ENCODE data around the gene ZKSCAN5. TPM values are rescaled to one million over a fixed set of nuclear protein-coding genes. Genes with fewer than 3 reads are reported as not detected.
"Not testable (repeated sequence)": the region's sequence is repeated elsewhere in the genome, so short reads cannot be mapped to it uniquely, and the experiment has no call there.

ZKSCAN5 gene
- total RNA-seq, 1 experiment from 2014 or later = 19.5 TPM

DNA sequence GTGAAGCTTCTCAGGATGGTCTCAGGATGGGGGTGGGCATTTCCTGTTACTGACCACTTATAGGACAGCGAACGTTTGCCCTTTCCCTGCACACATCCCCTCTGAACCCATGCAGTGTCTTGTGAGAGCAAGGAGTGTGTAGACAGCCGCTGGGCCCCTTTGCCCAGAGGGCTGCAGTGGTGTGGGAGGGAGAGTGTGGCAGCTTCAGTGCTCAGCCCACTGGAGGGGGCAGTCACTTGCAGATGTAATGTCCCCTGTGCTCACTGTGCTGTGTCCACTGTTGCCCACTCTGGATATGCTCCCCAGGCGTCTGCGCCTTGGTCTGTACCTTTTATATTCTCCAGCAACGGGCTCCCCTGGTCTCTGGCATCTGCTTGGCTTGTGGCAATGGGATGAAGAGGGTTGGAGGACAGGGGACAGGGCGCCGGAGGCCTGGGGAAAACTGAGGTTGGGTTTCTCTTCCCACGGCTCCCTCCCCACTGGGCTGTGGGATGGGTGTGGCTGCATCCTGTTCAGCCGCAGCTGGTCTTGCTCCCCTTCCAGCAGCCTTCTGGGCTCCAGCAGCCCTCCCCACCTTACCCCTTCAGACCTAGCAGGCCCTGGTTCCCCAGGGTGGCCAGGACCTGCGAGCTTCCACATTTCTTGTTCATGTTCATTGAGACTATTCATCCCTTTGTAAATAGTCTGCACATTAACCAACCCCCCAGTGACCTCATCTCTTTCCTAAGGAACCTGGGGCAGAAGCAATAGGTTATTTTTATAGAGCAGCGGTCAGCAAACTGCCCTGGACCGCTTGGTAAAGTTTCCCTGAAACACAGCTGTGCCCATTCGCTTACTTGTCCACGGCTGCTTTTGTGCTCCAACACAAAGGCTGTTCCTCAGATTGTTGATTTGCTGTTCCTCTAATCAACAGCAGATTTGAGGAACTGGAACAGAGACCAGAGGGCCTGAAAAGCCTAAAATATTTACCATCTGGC lies 25.7 kb upstream of the ZKSCAN5 start:
- Histone ChIP-seq H3K9me3 (replicated peaks) (no peaks in the 10 kb centered on the region), H3K4me1 (no peaks in the 10 kb centered on the region), H3K27me3 (no peaks in the 10 kb centered on the region), H3K4me3 (no peak overlapping the region), H3K27ac (no peak overlapping the region), H3K36me3 (peaks cover 42% of the 10 kb centered on the region)
- DNase-seq = no peak

- Histone ChIP-seq H3K4me1 (no peaks in the 10 kb centered on the region; the same call in 1 of the 2 replicates), H3K36me3 (peaks cover 45% of the 10 kb centered on the region), H3K4me3 (no peak overlapping the region), H3K27me3 (no peaks in the 10 kb centered on the region), H3K27ac (no peak overlapping the region), H3K9me3 (replicated peaks) (no peaks in the 10 kb centered on the region)
- DNase-seq = peak in 1 of 2 experiments; percentile 42
These were observed 19.4 kb upstream of the ZKSCAN5 start for GRCh38 chr7:99485094-99485493.

DNA sequence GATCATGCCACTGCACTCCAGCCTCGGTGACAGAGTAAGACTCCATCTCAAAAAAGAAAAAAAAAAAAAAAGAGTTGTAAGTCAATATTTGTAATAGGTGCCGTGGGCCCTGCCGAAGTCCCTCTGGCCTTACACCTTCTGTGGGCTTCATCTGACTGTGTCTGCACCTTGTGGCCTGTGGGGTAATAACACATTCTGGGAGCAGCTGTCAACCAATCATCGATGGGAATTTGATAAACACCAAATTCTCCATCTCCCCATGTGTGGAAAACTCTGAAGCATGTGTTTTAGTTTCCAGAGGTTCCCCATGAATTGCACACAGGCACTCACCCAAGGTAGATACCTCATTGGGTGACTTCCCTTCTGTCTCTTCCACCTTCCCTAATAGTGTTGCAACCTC lies 15.2 kb upstream of the ZKSCAN5 start:
- H3K27me3 ChIP-seq = no peaks in the 10 kb centered on the region
- H3K4me1 ChIP-seq = no peaks in the 10 kb centered on the region; the same call in 1 of the 2 replicates
- DNase-seq = no peak
- H3K4me3 ChIP-seq = no peak overlapping the region
- no peak overlapping the region for H3K27ac ChIP-seq
- no peaks in the 10 kb centered on the region; the same call in 1 of the 2 replicates for H3K9me3 ChIP-seq (replicated peaks)
- peaks cover 27% of the 10 kb centered on the region for H3K36me3 ChIP-seq

DNA sequence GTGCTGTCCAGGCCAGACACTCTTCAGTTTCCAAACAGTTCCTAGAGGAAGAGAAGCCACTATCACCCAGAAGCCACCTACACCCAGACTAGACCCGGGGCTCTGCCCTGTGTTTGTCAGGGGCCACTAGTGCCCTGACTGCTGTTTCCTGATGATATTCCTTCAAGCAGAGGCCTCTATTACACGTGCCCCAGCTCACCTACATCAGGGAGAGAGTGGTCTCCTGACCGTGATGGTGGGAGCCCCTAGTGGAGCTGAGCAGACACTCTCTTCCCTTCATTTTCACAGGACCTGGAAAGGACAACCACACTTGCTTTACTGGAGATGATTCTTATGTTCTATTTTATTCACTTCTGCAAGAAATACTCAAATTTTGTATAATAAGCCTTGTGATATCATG lies 13.6 kb upstream of the ZKSCAN5 start:
- Histone ChIP-seq H3K4me3 (no peak overlapping the region), H3K27me3 (no peaks in the 10 kb centered on the region), H3K27ac (no peak overlapping the region), H3K9me3 (replicated peaks) (no peaks in the 10 kb centered on the region; the same call in 1 of the 2 replicates), H3K36me3 (peaks cover 30% of the 10 kb centered on the region), H3K4me1 (no peaks in the 10 kb centered on the region)
- no peak for DNase-seq

DNA sequence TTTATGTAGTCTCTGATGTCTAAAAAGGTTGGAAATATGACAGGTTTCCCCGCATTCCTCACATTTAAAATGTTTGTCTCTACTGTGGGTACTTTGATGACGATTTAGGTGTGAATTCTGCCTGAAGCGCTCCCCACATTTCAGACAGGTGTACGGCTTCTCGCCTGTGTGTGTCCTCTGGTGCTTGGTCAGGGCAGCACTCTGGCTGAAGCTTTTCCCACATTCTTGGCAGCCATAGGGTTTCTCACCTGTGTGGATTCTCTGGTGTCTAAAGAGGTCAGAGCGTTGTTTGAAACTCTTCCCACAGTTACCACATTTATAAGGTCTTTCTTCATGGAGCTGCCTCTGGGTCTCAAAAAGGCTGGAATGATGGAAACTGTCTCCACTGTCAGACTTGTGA lies 10.6 kb upstream of the ZKSCAN5 start:
- Histone ChIP-seq H3K36me3 (peaks cover 35% of the 10 kb centered on the region), H3K27me3 (no peaks in the 10 kb centered on the region)

GRCh38 chr7:99497766-99498545 lies 6.5 kb upstream of the ZKSCAN5 start:
- H3K4me1 ChIP-seq = 0 out of 2 replicates have a peak, but pooled peaks cover 3% of the 10 kb centered on the region
- no peak overlapping the region for H3K27ac ChIP-seq
- H3K27me3 ChIP-seq = no peaks in the 10 kb centered on the region
- no peak for DNase-seq
- no peaks in the 10 kb centered on the region; the same call in 1 of the 2 replicates for H3K9me3 ChIP-seq (replicated peaks)
- H3K36me3 ChIP-seq = peaks cover 32% of the 10 kb centered on the region
- peak overlapping the region; percentile 83; the same call in 1 of the 2 replicates for H3K4me3 ChIP-seq

More for the DNA sequence above, 10.6 kb upstream of the ZKSCAN5 start:
- Histone ChIP-seq H3K27ac (no peak overlapping the region), H3K4me1 (0 out of 2 replicates have a peak, but pooled peaks cover 3% of the 10 kb centered on the region), H3K4me3 (no peak overlapping the region), H3K9me3 (replicated peaks) (no peaks in the 10 kb centered on the region; the same call in 1 of the 2 replicates)
- DNase-seq = no peak

GRCh38 chr7:99498546-99498944 lies 5.9 kb upstream of the ZKSCAN5 start:
- 0 out of 2 replicates have a peak, but pooled peaks cover 3% of the 10 kb centered on the region for H3K4me1 ChIP-seq
- no peaks in the 10 kb centered on the region; the same call in 1 of the 2 replicates for H3K9me3 ChIP-seq (replicated peaks)
- H3K27ac ChIP-seq = no peak overlapping the region
- no peaks in the 10 kb centered on the region for H3K27me3 ChIP-seq
- no peak for DNase-seq
- H3K4me3 ChIP-seq = peak overlapping the region; percentile 83
- peaks cover 26% of the 10 kb centered on the region for H3K36me3 ChIP-seq

GRCh38 chr7:99499371-99499720 lies 5.1 kb upstream of the ZKSCAN5 start:
- H3K27me3 ChIP-seq = no peaks in the 10 kb centered on the region
- DNase-seq = peak in 1 of 2 experiments; percentile 15
- H3K4me3 ChIP-seq = peak overlapping the region; percentile 83
- peaks cover 18% of the 10 kb centered on the region for H3K36me3 ChIP-seq
- 0 out of 2 replicates have a peak, but pooled peaks cover 3% of the 10 kb centered on the region for H3K4me1 ChIP-seq
- H3K27ac ChIP-seq = peak overlapping the region; percentile 61; the same call in 1 of the 2 replicates
- H3K9me3 ChIP-seq (replicated peaks) = no peaks in the 10 kb centered on the region; the same call in 1 of the 2 replicates

DNA sequence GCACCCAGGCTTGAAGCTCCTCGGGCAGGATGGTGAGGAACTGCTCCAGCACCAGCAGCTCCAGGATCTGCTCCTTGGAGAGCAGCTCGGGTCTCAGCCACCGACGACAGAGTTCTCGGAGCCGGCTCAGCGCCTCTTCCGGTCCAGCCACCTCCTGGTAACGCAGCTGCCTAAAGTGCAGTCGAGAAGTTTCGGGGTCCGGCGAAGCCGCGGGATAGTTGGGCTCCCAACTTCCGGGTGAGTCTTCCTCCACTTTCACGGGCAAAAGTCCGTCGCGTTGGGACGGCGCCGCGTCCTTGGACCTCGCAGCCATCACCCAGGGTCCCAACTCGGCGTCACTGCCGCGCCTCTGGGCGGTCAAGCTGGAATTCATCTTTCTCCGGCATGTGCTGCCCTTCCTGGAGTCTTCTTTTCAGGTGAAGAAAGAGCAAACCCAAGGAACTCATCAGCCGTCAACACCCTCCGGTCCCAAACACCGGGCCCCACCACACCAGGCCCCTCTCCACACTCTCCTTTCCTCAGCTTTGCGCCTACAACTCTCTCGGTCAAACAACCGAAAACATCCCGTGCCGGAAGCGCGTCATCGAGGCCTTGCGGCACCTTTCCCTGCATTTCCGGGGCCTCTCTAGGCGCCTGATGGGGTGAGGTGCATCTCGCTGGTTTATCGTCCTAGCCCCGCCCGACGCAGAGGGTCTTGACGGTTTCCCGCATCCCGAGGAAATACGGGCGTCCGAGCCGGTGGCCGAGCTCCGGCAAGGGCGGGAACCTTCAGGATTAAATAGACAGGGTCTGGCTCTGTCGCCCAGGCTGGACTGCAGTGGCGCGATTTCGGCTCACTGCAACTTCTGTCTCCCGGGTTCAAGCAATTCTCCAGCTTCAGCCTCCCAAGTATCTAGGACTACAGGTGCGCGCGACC lies 4.5 kb upstream of the ZKSCAN5 start, which contains the start of gene ZNF394:
Gene ZNF394, minus strand, starts transcription at position 561 of the 916 bp plus-strand sequence. Its CDS starts 188 bp downstream, at position 373.
- Histone ChIP-seq H3K27ac (peak within 1 kb of the TSS; percentile 61), H3K4me3 (peak within 1 kb of the TSS; percentile 83)

GRCh38 chr7:99500637-99501009 lies 3.8 kb upstream of the ZKSCAN5 start:
- DNase-seq = no peak
- no peak overlapping the region; the same call in 1 of the 2 replicates for H3K27ac ChIP-seq
- no peaks in the 10 kb centered on the region for H3K27me3 ChIP-seq
- H3K4me1 ChIP-seq = 0 out of 2 replicates have a peak, but pooled peaks cover 3% of the 10 kb centered on the region
- peaks cover 13% of the 10 kb centered on the region for H3K36me3 ChIP-seq
- H3K9me3 ChIP-seq (replicated peaks) = no peaks in the 10 kb centered on the region
- H3K4me3 ChIP-seq = peak overlapping the region; percentile 83

More for the DNA sequence above, 4.5 kb upstream of the ZKSCAN5 start, which contains the start of gene ZNF394:
- Histone ChIP-seq H3K27me3 (no peaks in the 10 kb centered on the region), H3K4me1 (0 out of 2 replicates have a peak, but pooled peaks cover 3% of the 10 kb centered on the region), H3K36me3 (peaks cover 15% of the 10 kb centered on the region), H3K9me3 (replicated peaks) (no peaks in the 10 kb centered on the region)
- peak; percentile 93 to 95 for DNase-seq

- not testable (repeated sequence) for H3K36me3 ChIP-seq; H3K4me1 ChIP-seq; H3K27ac ChIP-seq; H3K4me3 ChIP-seq; H3K9me3 ChIP-seq (replicated peaks); H3K27me3 ChIP-seq
- peak in 1 of 2 experiments; percentile 32 for DNase-seq
These were observed 3.2 kb upstream of the ZKSCAN5 start for GRCh38 chr7:99501236-99501635.

DNA sequence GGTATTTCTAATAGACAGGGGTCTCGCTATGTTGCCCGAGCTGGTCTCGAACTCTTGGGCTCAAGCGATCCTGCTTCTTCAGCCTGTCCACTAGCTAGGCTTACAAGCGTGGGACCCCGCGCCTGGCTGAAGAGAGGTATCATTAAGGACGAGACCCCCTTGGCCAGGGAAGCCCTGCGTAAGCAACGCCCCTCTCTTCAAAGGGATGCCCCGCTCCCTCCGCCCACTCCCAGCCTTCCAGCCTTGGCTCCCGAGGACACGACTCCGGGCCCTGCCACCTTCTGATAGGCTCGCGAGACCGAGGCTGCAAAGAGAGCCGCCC lies 220 bp upstream of the ZKSCAN5 start:
- Histone ChIP-seq H3K9me3 (replicated peaks) (no peaks in the 10 kb centered on the region), H3K4me1 (peaks cover 6% of the 10 kb centered on the region; the same call in 1 of the 2 replicates), H3K4me3 (peak overlapping the region; percentile 85), H3K27me3 (no peaks in the 10 kb centered on the region), H3K27ac (peak overlapping the region; percentile 82), H3K36me3 (no peaks in the 10 kb centered on the region)
- DNase-seq = peak; percentile 98 to 99

DNA sequence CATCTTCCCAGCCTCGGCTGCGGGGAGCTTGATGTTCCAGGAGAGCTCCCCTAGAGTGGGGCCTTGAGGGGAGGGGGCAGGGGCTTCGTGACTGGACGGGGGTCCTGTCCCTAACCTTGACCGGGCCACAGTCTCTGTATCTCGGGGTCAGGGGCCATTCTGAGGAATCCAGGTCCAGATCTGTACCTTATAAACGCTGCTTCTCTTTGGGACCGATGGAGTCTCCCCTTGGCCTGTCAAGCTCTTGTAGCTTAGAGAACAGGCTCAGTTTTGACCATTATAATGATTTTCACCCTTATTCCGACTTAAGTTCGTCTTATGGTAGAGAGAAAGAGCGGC lies 831 bp downstream of the ZKSCAN5 start:
- H3K27me3 ChIP-seq = no peaks in the 10 kb centered on the region
- H3K9me3 ChIP-seq (replicated peaks) = no peaks in the 10 kb centered on the region
- peak overlapping the region; percentile 82 for H3K27ac ChIP-seq
- H3K36me3 ChIP-seq = no peaks in the 10 kb centered on the region
- H3K4me1 ChIP-seq = peaks cover 6% of the 10 kb centered on the region; the same call in 1 of the 2 replicates
- H3K4me3 ChIP-seq = peak overlapping the region; percentile 85
- no peak for DNase-seq

- DNase-seq = no peak
- Histone ChIP-seq H3K36me3 (peaks cover 43% of the 10 kb centered on the region), H3K9me3 (replicated peaks) (no peaks in the 10 kb centered on the region), H3K27me3 (no peaks in the 10 kb centered on the region), H3K4me1 (no peaks in the 10 kb centered on the region), H3K4me3 (no peak overlapping the region), H3K27ac (no peak overlapping the region)
These were observed 9.6 kb downstream of the ZKSCAN5 start for GRCh38 chr7:99514050-99514449.

All from SJCRH30 (cell line).